ENCODE measurements around the gene CTBP1. TPM values are rescaled to one million over a fixed set of nuclear protein-coding genes. Genes with fewer than 3 reads are reported as not detected.

CTBP1 gene
- total and polyA plus RNA-seq, 2 experiments from 2014 or later: 40.1 to 160 TPM

- in situ Hi-C loops (cut with MboI): no loop called here
- Histone ChIP-seq H3K9ac (peak overlapping the region; percentile 31; the same call in 1 of the 2 replicates), H3K79me2 (ENCODE audit: insufficient read depth) (no peaks in the 10 kb centered on the region), H2AFZ (no peak overlapping the region), H3K9me3 (ENCODE audit: low read depth) (no peaks in the 10 kb centered on the region), H3K9me2 (ENCODE audit: insufficient read depth) (no peaks in the 10 kb centered on the region), H3K27ac (no peak overlapping the region), H3K36me3 (ENCODE audit: low read depth) (no peaks in the 10 kb centered on the region), H3K4me3 (no peak overlapping the region), H4K20me1 (ENCODE audit: insufficient read depth) (no peaks in the 10 kb centered on the region), H3K4me2 (ENCODE audit: unreplicated experiment) (no peak overlapping the region), H3K27me3 (replicated peaks; ENCODE audit: insufficient read depth) (no peaks in the 10 kb centered on the region), H3F3A (ENCODE audit: insufficient read depth) (no peaks in the 10 kb centered on the region), H3K4me1 (ENCODE audit: insufficient read depth) (peaks cover 15% of the 10 kb centered on the region)
- 68 to 78% methylated on average over 34 to 37 of the region's 37 CpGs for WGBS, 2 experiments (ENCODE audit: low coverage in 1 of 2, low lambda C conversion rate in 2 of 2, missing lambda C conversion rate in 2 of 2)
- TF ChIP-seq EZH2phosphoT487 (IDR thresholded peaks at IDR 0.05; ENCODE audit: insufficient read depth, low read depth) (no peak), EZH2 (IDR thresholded peaks at IDR 0.05; ENCODE audit: insufficient read depth, poor library complexity, severe bottlenecking) (no peak)
- no peak for DNase-seq
These were observed 40.5 kb downstream of the CTBP1 start for GRCh38 chr4:1208266-1208961.

GRCh38 chr4:1207603-1208265 lies 41.2 kb downstream of the CTBP1 start:
- Histone ChIP-seq H3K27ac (no peak overlapping the region), H3K4me2 (ENCODE audit: unreplicated experiment) (no peak overlapping the region), H3K27me3 (replicated peaks; ENCODE audit: insufficient read depth) (no peaks in the 10 kb centered on the region), H3K36me3 (ENCODE audit: low read depth) (no peaks in the 10 kb centered on the region), H3F3A (ENCODE audit: insufficient read depth) (no peaks in the 10 kb centered on the region), H3K4me3 (no peak overlapping the region), H3K9ac (peak overlapping the region; percentile 31; the same call in 1 of the 2 replicates), H4K20me1 (ENCODE audit: insufficient read depth) (no peaks in the 10 kb centered on the region), H3K79me2 (ENCODE audit: insufficient read depth) (no peaks in the 10 kb centered on the region), H3K4me1 (ENCODE audit: insufficient read depth) (peaks cover 15% of the 10 kb centered on the region), H2AFZ (no peak overlapping the region), H3K9me2 (ENCODE audit: insufficient read depth) (no peaks in the 10 kb centered on the region), H3K9me3 (ENCODE audit: low read depth) (no peaks in the 10 kb centered on the region)
- in situ Hi-C loops (cut with MboI): no loop called here
- 23 to 56% methylated on average over 20 to 29 of the region's 31 CpGs for WGBS, 2 experiments (ENCODE audit: low coverage in 1 of 2, low lambda C conversion rate in 2 of 2, missing lambda C conversion rate in 2 of 2)
- peak; percentile 77 for DNase-seq
- no peak for TF ChIP-seq EZH2phosphoT487 (IDR thresholded peaks at IDR 0.05; ENCODE audit: insufficient read depth, low read depth)
- no peak for TF ChIP-seq EZH2 (IDR thresholded peaks at IDR 0.05; ENCODE audit: insufficient read depth, poor library complexity, severe bottlenecking)

DNA sequence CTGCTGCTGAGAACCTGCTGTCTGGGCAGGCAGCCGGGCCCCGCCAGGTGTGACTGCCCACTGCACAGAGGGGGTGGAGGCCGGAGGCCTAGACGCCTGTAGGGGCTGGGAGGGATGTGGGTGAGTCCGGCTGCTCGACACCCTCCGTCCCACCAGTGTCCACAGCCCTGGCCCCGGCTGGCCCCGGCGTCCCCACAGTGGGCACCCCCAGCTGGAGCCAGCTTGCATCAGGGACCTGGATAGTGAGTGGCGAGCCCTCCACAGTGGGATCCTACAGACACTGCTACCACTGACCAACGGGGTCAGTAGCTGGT lies 41.8 kb downstream of the CTBP1 start:
- no peaks in the 10 kb centered on the region for H3K27me3 ChIP-seq (replicated peaks; ENCODE audit: insufficient read depth)
- H3K27ac ChIP-seq: no peak overlapping the region
- TF ChIP-seq EZH2 (IDR thresholded peaks at IDR 0.05; ENCODE audit: insufficient read depth, poor library complexity, severe bottlenecking) (no peak), EZH2phosphoT487 (IDR thresholded peaks at IDR 0.05; ENCODE audit: insufficient read depth, low read depth) (no peak)
- no peaks in the 10 kb centered on the region for H3F3A ChIP-seq (ENCODE audit: insufficient read depth)
- no peaks in the 10 kb centered on the region for H4K20me1 ChIP-seq (ENCODE audit: insufficient read depth)
- H3K4me2 ChIP-seq (ENCODE audit: unreplicated experiment): no peak overlapping the region
- no peak overlapping the region for H3K4me3 ChIP-seq
- H3K4me1 ChIP-seq (ENCODE audit: insufficient read depth): peaks cover 15% of the 10 kb centered on the region
- 87 to 92% methylated on average over 7 to 12 of the region's 12 CpGs for WGBS, 2 experiments (ENCODE audit: low coverage in 1 of 2, low lambda C conversion rate in 2 of 2, missing lambda C conversion rate in 2 of 2)
- no peaks in the 10 kb centered on the region for H3K9me3 ChIP-seq (ENCODE audit: low read depth)
- H3K79me2 ChIP-seq (ENCODE audit: insufficient read depth): no peaks in the 10 kb centered on the region
- no peaks in the 10 kb centered on the region for H3K9me2 ChIP-seq (ENCODE audit: insufficient read depth)
- H3K36me3 ChIP-seq (ENCODE audit: low read depth): no peaks in the 10 kb centered on the region
- H2AFZ ChIP-seq: no peak overlapping the region
- no peak overlapping the region for H3K9ac ChIP-seq
- DNase-seq: no peak
- in situ Hi-C loops (cut with MboI): no loop called here

GRCh38 chr4:1206299-1207156 lies 42.4 kb downstream of the CTBP1 start:
- no peak overlapping the region for H2AFZ ChIP-seq
- H3F3A ChIP-seq (ENCODE audit: insufficient read depth): no peaks in the 10 kb centered on the region
- H3K27me3 ChIP-seq (replicated peaks; ENCODE audit: insufficient read depth): no peaks in the 10 kb centered on the region
- H3K79me2 ChIP-seq (ENCODE audit: insufficient read depth): no peaks in the 10 kb centered on the region
- H3K36me3 ChIP-seq (ENCODE audit: low read depth): no peaks in the 10 kb centered on the region
- no peak overlapping the region for H3K9ac ChIP-seq
- no peaks in the 10 kb centered on the region for H4K20me1 ChIP-seq (ENCODE audit: insufficient read depth)
- in situ Hi-C loops (cut with MboI): no loop called here
- no peak overlapping the region for H3K27ac ChIP-seq
- H3K9me2 ChIP-seq (ENCODE audit: insufficient read depth): no peaks in the 10 kb centered on the region
- DNase-seq: no peak
- H3K9me3 ChIP-seq (ENCODE audit: low read depth): no peaks in the 10 kb centered on the region
- WGBS, 2 experiments (ENCODE audit: low coverage in 1 of 2, low lambda C conversion rate in 2 of 2, missing lambda C conversion rate in 2 of 2): 94 to 95% methylated on average over 17 to 21 of the region's 21 CpGs
- TF ChIP-seq EZH2 (IDR thresholded peaks at IDR 0.05; ENCODE audit: insufficient read depth, poor library complexity, severe bottlenecking): no peak
- TF ChIP-seq EZH2phosphoT487 (IDR thresholded peaks at IDR 0.05; ENCODE audit: insufficient read depth, low read depth): no peak
- no peak overlapping the region for H3K4me3 ChIP-seq
- no peak overlapping the region for H3K4me2 ChIP-seq (ENCODE audit: unreplicated experiment)
- peaks cover 15% of the 10 kb centered on the region for H3K4me1 ChIP-seq (ENCODE audit: insufficient read depth)

Measured in GM23248 (cell line).